ENCODE data around the gene RASSF4.

DNA sequence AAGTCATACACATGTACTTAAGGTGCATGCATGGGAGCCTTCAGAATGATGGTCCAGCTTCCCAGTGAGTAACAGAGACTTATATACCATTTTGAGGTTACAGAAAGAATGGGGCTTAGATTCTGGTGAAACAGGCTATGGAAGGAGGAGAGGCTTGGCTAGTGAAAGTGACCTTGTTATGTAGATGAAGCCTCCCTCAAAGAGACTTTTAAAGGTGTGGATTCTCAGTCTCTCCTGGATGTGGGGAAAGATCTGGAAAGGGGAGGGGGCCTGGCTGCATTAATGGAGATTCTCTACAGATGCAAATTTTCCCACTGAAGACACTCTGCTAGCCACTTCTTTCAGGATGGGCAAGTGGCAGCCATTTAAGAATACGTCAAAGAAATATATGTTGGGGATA lies 5.5 kb downstream of the RASSF4 start:
- no peak for TF ChIP-seq POLR2A (IDR thresholded peaks at IDR 0.05)
- TF ChIP-seq, protein P1, sequence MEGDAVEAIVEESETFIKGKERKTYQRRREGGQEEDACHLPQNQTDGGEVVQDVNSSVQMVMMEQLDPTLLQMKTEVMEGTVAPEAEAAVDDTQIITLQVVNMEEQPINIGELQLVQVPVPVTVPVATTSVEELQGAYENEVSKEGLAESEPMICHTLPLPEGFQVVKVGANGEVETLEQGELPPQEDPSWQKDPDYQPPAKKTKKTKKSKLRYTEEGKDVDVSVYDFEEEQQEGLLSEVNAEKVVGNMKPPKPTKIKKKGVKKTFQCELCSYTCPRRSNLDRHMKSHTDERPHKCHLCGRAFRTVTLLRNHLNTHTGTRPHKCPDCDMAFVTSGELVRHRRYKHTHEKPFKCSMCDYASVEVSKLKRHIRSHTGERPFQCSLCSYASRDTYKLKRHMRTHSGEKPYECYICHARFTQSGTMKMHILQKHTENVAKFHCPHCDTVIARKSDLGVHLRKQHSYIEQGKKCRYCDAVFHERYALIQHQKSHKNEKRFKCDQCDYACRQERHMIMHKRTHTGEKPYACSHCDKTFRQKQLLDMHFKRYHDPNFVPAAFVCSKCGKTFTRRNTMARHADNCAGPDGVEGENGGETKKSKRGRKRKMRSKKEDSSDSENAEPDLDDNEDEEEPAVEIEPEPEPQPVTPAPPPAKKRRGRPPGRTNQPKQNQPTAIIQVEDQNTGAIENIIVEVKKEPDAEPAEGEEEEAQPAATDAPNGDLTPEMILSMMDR (IDR thresholded peaks at IDR 0.05), result no peak

Measured in breast epithelium (tissue), 3 donors.